ENCODE data around the gene QSOX1.

DNA sequence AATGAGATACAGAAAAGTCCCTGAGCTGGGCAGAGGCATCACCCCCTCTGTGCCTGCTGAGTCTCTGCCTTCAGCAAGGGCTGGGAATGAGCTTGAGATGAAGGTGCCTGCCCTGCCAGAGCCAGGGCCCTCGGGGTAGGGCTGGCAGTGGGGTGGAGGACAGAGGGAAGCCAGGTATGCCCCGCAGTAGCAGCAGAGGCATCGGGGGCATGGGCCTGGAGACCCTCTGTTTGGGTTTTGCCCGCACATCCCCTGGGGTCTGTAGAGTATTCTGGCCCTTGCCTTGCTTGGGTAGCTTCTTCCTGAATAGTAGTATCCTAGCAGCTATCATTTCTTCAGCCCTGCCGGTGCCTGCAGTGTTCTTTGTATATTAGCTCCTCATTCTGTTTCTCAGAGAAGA, 33.0 kb downstream of the QSOX1 start:
- TF ChIP-seq, protein P1, sequence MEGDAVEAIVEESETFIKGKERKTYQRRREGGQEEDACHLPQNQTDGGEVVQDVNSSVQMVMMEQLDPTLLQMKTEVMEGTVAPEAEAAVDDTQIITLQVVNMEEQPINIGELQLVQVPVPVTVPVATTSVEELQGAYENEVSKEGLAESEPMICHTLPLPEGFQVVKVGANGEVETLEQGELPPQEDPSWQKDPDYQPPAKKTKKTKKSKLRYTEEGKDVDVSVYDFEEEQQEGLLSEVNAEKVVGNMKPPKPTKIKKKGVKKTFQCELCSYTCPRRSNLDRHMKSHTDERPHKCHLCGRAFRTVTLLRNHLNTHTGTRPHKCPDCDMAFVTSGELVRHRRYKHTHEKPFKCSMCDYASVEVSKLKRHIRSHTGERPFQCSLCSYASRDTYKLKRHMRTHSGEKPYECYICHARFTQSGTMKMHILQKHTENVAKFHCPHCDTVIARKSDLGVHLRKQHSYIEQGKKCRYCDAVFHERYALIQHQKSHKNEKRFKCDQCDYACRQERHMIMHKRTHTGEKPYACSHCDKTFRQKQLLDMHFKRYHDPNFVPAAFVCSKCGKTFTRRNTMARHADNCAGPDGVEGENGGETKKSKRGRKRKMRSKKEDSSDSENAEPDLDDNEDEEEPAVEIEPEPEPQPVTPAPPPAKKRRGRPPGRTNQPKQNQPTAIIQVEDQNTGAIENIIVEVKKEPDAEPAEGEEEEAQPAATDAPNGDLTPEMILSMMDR (conservative IDR thresholded peaks at IDR 0.05 in 1 of 2, IDR thresholded peaks at IDR 0.05 in 1 of 2; ENCODE audit: extremely low read depth in 1 of 2, insufficient read depth in 1 of 2, low read depth in 1 of 2, low read length in 2 of 2): no peak
- no peak for TF ChIP-seq EZH2 (IDR thresholded peaks at IDR 0.05; ENCODE audit: borderline replicate concordance, low read length)
